NCI-H345 treated with DMSO at 0.1 percent for 48 hours (cell line): ENCODE measurements around the gene SKP2.
"Not testable (repeated sequence)": the region's sequence is repeated elsewhere in the genome, so short reads cannot be mapped to it uniquely, and the experiment has no call there.

ENCODE experiments used
- DNase-seq: peaks from one replicate; lab custom pipeline; 2025; ENCODE audit not compliant: unreplicated experiment; lab: John Stamatoyannopoulos, UW

The SKP2 gene

DNA sequence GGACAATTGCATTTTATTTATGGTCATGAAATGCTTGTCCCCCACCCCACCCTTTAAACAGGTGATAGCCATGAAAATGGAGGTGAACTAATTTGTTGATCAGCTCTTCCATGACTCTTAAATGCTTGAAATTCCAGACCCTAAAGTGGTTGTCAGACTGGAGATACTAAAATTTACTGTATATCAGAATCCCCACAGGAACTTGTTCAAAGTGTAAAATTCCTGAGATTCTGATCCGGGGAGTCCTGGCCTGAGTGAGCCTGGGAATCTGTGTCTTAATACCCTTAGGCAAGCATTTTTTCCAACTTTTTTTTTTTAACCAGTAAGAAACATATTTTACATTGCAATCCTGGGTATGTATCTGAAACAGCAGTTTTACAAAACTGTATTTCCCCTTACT is 4.7 kb downstream of the SKP2 start:
- DNase-seq: no peak

DNA sequence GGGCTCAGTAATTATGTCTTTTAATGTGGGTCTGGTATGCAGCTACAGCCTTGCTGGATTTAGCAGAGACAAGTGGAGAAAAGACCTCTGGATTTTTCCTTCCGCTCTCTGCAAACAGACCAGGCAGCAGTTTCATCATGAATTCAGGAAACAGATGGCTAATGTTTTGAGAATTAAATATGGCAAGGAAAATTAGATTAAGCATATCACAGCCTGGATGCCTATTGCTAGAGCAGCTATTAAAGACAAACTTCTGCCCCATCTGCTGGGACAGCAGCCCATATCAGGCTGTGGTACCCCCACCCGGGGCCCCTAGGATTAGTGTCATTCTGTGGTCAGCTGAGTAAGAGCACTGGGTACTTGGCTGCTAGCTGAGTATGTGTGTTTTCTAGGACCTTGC is 6.2 kb downstream of the SKP2 start:
- no peak for DNase-seq

DNA sequence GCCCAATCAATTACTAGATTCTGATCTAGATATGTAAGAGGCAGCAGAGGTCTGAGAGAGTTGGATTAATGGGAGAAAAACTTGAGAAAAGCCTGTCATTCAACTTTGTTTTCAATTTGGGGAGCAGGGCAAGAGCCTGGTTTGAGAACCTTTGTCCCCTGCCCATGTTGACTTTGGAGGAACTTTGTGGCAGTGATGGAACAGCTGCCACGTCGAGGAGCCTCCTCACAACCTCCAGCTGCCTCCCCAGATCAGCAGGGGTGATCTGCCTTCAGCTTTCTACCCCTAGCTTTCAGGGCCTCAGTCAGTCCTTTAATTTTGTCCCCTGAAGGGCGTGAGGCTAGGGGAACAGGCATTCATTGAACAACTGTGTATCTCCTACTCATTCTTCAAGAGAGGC is 8.7 kb downstream of the SKP2 start:
- DNase-seq: no peak

DNA sequence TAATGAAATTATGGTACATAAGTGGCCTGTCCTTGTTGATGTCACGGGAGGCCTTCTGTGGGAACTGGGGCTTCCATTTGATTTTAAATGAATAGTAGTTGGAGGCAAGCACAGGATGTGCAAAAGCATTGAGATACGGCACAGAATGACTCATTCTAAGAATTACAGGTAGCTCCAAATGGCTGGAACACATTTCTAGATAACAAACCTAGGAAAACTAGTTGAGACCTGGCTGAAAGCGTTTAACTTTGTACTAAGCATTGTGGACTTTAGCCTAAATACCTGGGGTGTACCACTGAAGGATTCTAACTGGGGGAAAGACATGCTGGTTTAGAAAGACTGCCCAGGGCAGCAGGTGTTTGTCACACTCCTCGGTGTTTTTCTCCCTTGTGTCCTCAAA is 9.4 kb downstream of the SKP2 start:
- DNase-seq: no peak

DNA sequence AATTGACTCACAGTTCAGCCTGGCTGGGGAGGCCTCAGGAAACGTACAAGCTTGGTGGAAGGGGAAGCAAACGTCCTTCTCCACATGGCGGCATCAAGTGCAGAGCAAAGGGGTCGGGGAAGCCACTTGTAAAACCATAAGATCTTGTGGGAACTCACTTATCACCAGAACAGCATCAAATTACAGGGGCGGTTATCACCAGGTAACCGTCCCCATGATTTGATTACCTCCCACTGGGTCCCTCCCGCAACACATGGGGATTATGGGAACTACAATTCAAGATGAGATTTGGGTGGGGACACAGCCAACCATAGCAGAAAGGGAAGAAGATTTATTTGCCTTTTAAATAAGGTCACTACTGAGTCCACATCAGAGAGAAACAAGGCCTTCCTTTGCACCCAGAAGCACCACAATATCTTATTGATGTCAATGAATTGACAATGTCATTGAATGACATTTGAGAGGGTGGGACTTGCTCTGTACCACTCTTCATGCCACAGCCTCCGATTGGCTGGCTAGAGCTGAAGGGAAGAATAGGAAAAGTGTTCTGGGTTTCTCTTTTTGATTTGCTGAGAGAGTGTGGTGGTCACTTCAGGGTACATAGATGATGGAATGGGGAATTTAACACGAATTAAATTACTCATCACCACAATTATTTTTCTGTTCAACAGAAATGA is 11.0 kb downstream of the SKP2 start:
- no peak for DNase-seq

DNA sequence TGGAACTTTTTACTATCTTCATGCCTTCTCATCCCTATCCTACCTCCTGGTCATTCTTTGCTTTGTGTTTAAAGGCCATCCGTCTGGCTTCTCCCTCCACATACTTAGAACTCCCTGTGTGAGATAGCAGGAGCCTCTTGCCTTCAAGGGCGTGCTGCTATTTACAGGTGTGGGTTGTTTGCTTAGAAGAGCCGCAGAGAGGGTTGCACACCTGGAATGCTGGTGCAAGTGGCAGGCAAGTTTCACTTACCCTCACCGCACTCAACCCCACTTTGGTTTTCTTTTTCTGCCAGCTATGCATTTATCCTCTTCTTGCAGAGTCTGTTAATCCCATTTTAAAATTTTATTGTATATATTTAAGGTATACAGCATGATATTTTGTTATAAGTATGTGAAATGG is 12.6 kb downstream of the SKP2 start:
- DNase-seq: no peak

DNA sequence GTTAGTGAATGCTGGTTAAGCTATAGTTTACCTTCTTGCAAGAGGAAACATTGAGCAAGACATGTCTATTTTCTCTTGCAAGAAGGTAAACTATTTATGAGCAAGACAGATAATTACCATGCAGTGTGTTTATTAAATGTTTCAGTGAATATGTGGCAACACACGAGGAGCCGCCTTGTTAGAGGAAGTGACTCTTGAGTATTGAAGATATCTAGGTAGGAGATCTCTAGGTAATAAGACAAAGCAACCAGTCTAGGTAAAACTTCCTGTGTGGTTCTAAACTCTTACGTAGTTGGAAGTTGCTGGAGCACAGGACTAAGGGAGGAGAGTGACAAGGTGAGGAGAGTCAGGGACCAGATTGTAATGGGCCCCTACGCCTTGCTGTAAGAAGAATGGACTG is 16.8 kb downstream of the SKP2 start:
- DNase-seq: no peak

DNA sequence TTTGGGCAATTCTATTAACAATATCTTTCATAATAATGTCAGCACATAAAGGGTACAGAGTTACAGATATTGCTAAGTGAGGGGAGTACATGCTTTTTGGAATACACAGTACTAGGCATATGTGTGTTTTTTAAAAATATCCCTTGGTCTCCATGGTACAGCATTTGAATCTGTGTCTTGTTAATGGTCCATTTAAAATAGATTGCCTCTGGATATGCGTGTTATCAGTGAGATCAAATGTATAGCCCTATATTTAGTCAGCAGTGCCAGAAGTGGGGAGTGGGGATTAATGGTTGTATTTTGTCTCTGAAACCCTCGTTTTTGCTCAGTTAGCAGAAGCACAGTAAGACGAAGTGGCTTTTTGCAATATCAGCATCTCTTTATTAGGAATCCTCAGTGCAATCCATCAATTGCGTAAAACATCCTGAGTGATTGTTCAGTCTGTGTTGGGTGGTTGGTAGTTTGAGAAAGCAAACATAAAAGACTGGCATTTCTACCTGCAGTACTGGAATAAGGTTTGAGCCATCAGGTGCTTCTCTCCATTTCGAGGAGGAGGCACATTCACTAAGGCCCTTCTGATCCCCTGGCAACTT is 19.0 kb downstream of the SKP2 start:
- DNase-seq: no peak

DNA sequence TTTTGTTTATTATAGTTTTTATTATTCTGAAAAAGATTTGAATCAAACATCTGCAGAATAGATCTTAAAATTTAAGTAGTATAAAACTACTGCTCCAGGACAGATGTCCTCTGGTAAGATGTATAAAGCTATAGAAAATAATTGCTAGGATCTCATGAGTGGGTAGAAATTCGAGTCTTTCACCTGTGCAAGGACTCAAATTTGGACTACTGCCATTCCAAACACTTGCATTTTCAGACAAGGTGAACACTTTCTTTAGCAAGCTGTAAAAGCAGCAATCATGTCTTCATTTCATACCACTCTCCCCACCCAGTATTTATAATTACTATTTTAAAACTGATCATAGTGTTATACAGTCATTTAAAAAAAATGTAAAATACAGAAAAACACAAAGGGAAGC is 20.7 kb downstream of the SKP2 start:
- no peak for DNase-seq

DNA sequence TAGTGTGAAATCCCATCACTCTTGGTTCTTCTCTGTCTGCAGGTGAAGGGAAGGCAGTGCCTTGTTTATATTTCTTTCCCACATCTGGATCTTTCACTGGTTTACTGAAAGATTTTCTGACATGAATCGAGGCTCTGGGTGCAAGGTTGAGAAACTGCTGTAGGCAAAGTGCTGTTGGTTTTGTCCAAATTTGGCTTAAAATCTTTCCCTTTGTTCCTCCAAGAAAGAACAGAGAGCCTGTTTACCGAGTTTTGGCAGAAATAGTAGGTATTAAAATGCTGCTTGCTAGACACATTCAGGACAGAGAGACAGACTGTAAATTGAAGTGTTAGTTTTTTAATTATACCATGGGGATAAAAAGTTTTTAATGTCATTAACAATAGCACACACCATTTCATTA is 21.5 kb downstream of the SKP2 start:
- DNase-seq: no peak

DNA sequence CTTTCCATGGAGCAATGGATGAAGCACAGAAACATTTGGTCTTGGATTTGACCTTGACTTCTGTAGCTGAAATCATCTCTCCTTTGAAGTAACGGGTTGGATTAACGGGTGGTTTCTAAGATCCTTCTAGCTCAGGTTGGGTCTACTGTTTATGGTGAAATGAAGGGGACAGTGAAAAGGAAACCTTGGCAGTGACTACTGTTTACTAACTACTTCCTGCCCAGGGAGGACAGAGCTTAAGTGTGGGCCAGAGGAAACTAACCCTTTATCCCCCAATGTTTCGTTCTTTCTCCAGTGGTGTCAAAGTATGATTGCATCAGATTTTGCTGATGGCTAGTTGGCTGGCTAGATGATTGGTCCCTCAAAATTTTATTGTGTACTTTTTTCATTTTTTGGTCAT is 22.2 kb downstream of the SKP2 start:
- DNase-seq: no peak

DNA sequence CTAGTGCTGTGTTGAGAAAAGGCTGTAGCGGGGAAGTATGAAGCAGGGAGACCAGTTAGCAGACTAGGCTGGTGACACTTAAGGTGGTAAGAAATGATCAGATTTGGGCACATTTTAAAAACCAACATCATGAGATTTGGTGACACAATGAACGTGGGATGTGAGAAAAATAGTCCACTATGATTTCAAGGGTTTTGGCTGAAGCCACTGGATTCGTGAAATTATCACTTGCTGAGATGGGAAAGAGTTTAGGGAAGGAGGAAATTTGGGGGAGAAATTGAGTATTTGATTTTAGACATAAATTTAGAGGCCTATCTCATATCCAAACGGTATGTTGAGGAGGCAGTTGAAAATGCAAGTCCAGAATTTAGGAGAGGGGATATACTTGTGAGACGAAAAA is 23.1 kb downstream of the SKP2 start:
- DNase-seq: no peak

DNA sequence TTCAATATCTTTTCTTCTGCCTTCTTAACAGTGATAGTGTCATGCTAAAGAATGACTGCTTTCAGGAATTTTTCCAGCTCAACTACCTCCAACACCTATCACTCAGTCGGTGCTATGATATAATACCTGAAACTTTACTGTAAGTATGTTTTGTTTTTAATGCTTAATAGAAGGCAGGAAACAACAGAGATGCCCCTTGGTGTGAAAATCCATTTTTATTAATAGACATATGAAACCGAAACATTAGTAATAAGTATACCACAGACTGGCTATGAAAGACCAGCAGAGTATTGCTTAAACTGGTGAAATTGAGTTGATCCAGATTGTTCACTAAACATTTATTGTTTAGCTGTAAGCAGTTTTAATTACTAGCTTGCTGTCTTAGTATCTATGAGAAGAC is 25.2 kb downstream of the SKP2 start:
- no peak for DNase-seq

DNA sequence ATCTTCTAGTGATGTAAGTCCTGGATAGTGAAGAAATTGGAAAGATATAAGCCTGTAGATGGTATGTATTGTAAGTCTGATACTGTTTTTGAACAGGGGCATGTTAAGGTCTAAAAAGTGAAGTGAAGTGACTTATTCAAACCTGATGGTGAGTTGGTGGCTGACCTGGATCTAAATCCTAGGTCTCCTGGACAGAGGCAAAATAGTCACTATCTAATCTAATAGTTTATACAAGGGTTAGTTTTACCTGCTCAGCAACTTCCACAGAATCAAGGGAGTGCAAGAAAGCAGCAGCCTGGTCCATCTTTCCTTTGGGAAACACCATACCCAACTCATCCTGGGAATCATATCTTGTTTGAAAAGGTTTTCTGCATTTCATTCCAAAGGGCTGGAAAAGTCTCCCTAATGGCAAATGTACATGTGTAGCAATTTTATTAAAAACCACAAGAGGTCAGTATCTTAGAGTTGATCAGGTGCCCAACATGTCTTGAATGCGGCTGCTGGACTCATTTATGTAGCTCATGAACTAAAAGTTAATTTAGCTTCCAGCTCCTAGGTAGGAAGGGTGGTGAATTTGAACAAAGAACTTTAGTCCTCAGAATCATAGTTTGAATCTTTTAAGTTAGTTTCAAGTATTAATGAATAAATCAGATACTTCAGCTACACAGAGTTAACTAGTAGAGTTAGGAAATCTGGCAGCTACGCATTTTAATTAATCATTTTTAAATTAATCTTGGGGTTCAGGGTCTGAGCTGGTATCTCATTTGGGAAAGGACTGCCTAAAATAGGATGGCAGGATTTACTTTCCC is 26.0 kb downstream of the SKP2 start:
- no peak for DNase-seq

DNA sequence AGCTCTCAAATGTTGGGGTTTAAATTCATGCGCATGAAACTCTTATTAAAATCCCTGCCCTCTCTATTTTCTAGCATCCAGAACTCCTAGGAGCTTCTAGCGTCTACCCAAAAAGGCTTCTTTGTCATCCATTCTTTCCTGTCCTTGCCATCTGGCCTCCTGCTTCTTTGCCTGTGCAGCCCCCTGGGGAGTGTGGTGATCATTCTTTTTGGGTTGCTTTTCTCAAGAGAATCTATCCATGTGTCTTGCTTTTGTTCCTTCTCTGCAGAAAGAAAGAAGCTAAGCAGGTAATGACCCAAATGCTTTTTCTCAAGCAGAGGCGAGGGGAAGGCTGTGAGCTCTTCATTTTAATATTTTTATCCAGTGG is 26.6 kb downstream of the SKP2 start:
- DNase-seq: no peak

DNA sequence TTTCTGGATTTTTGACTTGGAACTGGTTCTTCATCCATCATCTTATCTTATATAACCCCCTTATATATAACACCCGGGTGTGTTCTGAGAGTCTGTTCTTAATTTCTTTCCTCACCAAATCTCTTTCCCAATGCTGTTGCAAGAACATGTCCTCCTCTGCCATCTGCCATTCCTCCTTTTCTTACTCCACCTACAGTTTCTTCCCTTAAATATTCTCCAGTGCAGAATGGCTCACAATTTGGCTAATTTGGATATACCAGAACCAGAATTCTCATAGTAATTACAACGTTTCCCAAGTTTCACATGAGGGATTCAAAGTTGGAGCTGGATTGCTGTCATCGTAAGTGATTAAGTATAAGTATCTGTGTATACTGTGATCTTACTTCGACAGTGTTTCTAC is 28.0 kb downstream of the SKP2 start:
- no peak for DNase-seq

DNA sequence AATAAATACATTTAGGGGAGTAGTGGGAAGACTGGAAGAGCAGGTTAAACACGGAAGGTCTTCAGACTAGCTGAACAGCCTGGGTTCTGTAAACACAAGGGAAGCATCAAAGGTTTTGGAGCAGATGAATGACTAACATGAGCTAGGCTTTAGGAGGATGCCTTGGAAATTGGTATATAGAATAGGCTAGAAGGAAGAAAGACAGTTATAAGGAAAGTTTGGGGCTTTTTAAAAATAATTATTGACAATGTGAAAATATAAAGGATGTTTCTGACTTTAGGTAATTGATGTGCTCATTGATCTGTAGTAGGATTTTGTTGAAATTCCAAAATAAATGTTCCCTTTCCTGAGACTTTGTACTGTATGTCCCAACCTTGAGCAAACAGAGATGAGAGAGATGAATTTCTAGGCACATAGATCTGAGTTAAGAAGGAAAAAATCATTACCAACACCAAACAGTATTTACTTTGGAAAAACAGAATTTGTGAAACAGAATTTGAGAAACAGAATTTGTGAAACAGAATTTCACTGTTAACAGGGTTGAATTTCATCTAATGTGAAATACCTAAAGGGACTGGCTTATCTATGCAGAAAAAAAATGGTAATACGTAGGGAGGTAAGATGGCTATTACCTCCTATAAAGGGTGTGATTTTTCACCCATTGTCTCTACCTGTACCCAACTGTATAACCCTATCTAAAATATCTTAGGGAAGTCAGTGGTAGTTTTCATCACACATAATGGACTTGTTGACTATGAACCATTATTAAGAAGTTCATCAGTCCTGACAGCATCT is 28.8 kb downstream of the SKP2 start:
- DNase-seq: no peak

DNA sequence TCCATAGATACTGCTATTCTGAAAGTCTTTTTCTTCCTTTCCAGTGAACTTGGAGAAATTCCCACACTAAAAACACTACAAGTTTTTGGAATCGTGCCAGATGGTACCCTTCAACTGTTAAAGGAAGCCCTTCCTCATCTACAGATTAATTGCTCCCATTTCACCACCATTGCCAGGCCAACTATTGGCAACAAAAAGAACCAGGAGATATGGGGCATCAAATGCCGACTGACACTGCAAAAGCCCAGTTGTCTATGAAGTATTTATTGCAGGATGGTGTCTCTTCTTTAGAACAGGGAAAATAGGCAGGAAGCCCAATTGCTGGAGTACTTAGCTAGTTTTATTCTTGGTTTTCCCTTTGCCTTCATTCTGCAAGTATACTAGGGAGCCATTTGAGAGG is 29.9 kb downstream of the SKP2 start:
- DNase-seq: no peak

DNA sequence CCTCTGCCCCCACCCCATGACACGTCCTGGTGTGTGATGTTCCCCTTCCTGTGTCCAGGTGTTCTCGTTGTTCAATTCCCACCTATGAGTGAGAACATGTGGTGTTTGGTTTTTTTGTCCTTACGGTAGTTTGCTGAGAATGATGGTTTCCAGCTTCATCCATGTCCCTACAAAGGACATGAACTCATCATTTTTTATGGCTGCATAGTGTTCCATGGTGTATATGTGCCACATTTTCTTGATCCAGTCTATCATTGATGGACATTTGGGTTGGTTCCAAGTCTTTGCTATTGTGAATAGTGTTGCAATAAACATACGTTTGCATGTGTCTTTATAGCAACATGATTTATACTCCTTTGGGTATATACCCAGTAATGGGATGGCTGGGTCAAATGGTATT is 32.5 kb downstream of the SKP2 start:
- DNase-seq: not testable (repeated sequence)

DNA sequence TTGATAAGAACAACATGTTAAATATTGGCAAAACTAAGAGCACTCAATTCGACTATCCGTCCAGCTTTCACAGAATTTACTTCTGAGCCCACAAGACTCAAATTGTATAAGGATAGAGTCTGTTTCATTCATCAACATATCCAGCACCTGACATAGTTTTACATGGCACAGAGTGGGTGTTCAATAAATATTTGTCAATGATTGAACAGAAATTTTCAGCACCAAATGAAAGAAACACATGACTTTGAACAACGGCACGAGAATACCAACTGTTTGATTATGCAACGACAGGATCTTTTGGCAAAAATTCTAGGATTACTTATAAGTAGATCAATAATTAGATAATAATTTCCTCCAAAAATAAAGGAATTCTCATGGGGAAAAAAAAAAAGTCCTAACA is 41.8 kb downstream of the SKP2 start:
- no peak for DNase-seq

DNA sequence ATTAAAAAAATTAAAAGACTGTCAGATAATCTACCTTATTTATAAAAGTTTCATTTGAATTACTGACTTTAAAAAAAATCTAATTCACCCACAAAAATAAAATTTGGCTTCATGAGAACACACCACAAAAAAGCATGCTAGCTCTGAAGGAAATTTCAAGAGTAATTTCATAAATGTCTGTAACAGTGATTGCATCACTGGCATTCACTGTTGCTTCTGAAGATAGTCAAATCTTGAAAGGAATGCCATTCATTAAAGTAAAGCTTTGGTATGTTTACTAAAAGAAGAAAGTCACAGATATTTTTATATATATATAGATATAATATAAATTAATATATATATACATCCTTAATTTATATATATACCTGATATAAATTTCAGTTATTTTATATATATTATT is 46.4 kb downstream of the SKP2 start:
- no peak for DNase-seq

DNA sequence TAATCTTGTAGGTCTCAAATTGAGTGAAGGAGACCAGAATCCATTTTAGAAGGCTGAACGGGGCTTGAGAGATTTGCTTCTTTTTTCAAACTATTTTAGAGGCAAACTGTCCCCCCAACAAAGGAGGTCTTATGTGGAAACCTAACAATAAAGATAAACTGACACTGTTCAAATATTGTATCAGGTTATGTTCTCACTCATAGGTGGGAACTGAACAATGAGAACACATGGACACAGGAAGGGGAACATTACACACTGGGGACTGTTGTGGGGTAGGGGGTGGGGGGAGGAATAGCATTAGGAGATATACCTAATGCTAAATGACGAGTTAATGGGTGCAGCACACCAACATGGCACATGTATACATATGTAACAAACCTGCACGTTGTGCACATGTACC is 46.9 kb downstream of the SKP2 start:
- not testable (repeated sequence) for DNase-seq
